Mucosa of descending colon (tissue), 3 donors: ENCODE measurements around the gene HMX2. TPM values are rescaled to one million over a fixed set of nuclear protein-coding genes. Genes with fewer than 3 reads are reported as not detected.

Source experiments
- ATAC-seq: fragments of 200-7000 bp; cut with Tn5 transposase; one replicate; pipeline ENCODE4 v1.9.1; 2020; ENCODE audit warnings: mild to moderate bottlenecking, moderate library complexity
- DNase-seq, 3 donors: peaks; one replicate each; pipeline ENCODE4 v3.0.0-alpha.2; 2020
- H3K36me3 ChIP-seq: fragments of 200-600 bp; one replicate; pipeline ENCODE4 v1.8.0; 2021; ENCODE audit warnings: low read depth, mild to moderate bottlenecking
- H3K4me1 ChIP-seq: fragments of 200-600 bp; one replicate; pipeline ENCODE4 v1.8.0; 2021; ENCODE audit warnings: low read depth, mild to moderate bottlenecking
- H3K4me3 ChIP-seq: fragments of 200-600 bp; one replicate; pipeline ENCODE4 v1.8.0; 2021; ENCODE audit warnings: mild to moderate bottlenecking
- H3K9me3 ChIP-seq: fragments of 200-600 bp; one replicate; pipeline ENCODE4 v1.8.0; 2021; ENCODE audit warnings: mild to moderate bottlenecking
- intact Hi-C, 2 donors: fragments of 100-400 bp; cut with DNase I in 1 of 2; cut with micrococcal nuclease in 1 of 2; formaldehyde crosslinking; loops; one replicate each; pipeline versions ENCODE4 v1.11.0 to v1.11.1; 2022; cut with DNase I, micrococcal nuclease
- total RNA-seq, 3 donors: library from RNA; stranded (reverse); fragmentation: NEBNext Ultra II Directional in 2 of 3; extraction: Animal tissue kit (Norgen Biotek cat#: 25700) in 2 of 3; gene quantifications; one replicate each; pipeline versions ENCODE4 v1.2.1 to v1.2.4, GENCODE V29; 2021 to 2023
- TF ChIP-seq, protein P1 (sequence below): fragments of 200-600 bp; IDR thresholded peaks from one replicate; pipeline ENCODE4 v1.8.0; 2022; ENCODE audit warnings: antibody characterized with exemption, mild to moderate bottlenecking
- donor health status: DM: no; HTN: no; CAD: no; lungs with moderate emphysema.
- donor health status: DM: no; HTN: no; CAD: no.
- donor health status: DM: no; HTN: yes; CAD: no.

Gene HMX2
- total RNA-seq, 3 donors from 2014 or later, result 0.17 to 0.25 (median 0.24) TPM

DNA sequence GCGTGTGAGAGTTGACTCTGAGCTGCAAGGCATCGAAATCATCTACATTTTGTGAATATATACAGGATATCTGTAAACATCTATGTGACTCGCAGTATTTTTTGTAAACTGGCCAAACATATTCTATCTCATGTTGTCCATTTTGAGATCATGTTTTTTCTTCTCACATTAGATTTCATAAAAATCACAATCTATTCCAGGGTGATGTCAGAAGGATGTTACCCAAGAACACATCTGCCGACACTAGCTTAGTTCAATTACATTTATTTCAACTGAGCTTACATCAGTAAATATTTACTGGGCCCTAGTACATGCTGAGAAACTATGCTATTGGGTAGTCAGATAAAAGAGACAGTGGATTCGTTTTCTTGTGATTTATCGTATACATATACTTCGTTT, 3.8 kb downstream of the HMX2 start:
- ATAC-seq (no peak), DNase-seq (no peak)
- no peaks in the 10 kb centered on the region for H3K9me3 ChIP-seq
- TF ChIP-seq, protein P1, sequence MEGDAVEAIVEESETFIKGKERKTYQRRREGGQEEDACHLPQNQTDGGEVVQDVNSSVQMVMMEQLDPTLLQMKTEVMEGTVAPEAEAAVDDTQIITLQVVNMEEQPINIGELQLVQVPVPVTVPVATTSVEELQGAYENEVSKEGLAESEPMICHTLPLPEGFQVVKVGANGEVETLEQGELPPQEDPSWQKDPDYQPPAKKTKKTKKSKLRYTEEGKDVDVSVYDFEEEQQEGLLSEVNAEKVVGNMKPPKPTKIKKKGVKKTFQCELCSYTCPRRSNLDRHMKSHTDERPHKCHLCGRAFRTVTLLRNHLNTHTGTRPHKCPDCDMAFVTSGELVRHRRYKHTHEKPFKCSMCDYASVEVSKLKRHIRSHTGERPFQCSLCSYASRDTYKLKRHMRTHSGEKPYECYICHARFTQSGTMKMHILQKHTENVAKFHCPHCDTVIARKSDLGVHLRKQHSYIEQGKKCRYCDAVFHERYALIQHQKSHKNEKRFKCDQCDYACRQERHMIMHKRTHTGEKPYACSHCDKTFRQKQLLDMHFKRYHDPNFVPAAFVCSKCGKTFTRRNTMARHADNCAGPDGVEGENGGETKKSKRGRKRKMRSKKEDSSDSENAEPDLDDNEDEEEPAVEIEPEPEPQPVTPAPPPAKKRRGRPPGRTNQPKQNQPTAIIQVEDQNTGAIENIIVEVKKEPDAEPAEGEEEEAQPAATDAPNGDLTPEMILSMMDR, result no peak
- no peak overlapping the region for H3K4me3 ChIP-seq
- intact Hi-C loops, result no loop called here
- peaks cover 34% of the 10 kb centered on the region for H3K4me1 ChIP-seq
- peaks cover 4% of the 10 kb centered on the region for H3K36me3 ChIP-seq

DNA sequence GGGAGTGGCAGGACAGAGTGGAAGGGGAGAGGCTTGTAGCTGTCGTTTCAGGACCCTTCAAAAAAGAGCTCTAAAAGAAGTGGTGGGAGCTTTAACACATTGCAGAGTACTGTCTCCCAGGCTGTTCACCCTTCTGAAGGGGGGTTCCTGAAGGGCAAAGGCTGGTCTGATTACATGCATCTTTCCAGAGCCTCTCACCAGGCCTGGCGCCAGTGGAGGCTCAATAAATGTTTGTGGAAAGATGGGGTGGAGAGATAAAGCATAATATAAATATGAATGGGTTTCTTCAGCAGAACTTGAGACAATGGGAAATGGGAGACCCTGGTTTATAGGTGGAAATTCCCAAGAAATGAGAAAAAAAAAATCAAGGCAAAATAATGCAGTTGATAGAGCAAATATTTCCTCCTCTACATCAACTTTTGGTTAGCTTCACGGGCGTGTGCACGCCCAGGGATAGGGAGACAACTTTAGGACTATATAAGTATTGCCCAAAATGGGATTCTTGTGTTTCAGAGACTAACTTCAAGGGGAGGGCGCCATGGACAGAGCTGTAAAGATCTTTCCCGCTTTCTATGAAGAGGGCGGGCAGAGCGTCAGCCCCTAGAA, 5.7 kb downstream of the HMX2 start:
- DNase-seq (peak in 1 of 3 donors; percentile 21), ATAC-seq (no peak)
- Histone ChIP-seq H3K4me1 (peaks cover 25% of the 10 kb centered on the region), H3K9me3 (no peaks in the 10 kb centered on the region), H3K4me3 (peak overlapping the region; percentile 93), H3K36me3 (peaks cover 4% of the 10 kb centered on the region)
- TF ChIP-seq, protein P1, result no peak
- intact Hi-C loops, result no loop called here

DNA sequence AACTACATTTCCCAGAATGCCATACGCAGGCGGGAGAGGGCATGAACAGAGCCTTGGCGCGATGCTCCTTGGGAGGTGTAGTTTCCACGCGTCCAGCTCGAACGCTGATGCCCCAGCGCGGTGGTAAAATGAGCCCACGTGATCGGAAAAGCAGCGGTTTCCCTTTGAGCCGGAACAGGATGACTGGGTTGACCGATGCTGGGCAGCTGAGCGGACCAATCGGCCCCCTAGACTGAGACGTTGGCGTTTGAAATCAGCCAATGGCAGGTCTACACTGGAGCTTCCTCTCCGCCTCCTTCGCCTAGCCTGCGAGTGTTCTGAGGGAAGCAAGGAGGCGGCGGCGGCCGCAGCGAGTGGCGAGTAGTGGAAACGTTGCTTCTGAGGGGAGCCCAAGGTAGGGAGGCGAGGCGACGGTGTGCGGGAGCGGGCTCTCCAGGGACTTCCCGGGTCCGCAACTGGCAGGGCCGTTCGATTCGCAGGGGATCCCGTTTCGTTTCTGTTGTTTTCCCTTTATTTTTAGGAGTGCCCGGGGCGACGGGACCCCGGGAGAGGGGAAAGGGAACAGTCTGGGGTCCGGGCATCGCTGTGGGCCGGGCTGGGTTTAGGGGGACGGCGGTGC, 6.3 kb downstream of the HMX2 start, which contains the start of gene BUB3:
BUB3 (plus strand) TSS at position 311 of the 619 bp plus-strand sequence. CDS start 516 bp downstream, outside the sequence.
- Histone ChIP-seq H3K4me1 (peaks cover 25% of the 10 kb centered on the region), H3K4me3 (peak within 1 kb of the TSS; percentile 93), H3K36me3 (peaks cover 4% of the 10 kb centered on the region), H3K9me3 (no peaks in the 10 kb centered on the region)
- intact Hi-C loops, result no loop called here
- ATAC-seq, result peak; percentile 97
- peak; percentile 96 to 99 (median 98) for DNase-seq
- TF ChIP-seq, protein P1, result peak; percentile 20

DNA sequence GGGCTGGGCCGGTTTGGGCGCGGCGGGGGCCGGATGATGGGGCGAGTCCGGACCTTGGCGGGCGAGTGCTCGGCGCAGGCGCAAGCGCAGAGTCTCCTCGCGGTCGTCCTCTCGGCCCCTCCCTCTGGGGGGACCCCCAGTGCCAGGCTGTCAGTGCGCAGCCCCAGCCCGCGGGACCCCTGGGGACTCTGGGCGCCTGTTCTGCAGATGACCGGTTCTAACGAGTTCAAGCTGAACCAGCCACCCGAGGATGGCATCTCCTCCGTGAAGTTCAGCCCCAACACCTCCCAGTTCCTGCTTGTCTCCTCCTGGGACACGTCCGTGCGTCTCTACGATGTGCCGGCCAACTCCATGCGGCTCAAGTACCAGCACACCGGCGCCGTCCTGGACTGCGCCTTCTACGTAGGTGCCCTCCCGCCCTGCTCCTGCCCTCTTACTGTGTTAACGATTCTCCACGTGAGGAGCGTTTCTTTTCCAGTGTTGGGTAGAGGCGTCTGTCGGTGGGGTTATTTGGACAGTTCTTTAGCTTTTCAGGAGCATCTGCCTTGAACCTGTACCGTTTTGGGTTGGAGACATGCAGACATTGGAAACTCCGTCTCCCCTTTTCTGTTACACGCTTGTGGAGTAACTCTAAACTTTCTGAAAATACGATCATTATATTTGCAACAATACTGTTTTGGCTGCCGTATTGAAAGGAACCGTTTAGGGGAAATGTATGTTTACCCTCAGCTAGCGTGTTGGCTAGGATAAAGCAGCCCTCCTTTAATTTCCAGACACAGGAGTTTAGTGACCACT, 7.0 kb downstream of the HMX2 start:
- H3K36me3 ChIP-seq, result peaks cover 4% of the 10 kb centered on the region
- DNase-seq (peak; percentile 56 to 82 (median 79)), ATAC-seq (peak; percentile 70)
- H3K4me3 ChIP-seq, result peak overlapping the region; percentile 93
- peaks cover 21% of the 10 kb centered on the region for H3K4me1 ChIP-seq
- H3K9me3 ChIP-seq, result no peaks in the 10 kb centered on the region
- intact Hi-C loops, result no loop called here
- TF ChIP-seq, protein P1, result no peak

DNA sequence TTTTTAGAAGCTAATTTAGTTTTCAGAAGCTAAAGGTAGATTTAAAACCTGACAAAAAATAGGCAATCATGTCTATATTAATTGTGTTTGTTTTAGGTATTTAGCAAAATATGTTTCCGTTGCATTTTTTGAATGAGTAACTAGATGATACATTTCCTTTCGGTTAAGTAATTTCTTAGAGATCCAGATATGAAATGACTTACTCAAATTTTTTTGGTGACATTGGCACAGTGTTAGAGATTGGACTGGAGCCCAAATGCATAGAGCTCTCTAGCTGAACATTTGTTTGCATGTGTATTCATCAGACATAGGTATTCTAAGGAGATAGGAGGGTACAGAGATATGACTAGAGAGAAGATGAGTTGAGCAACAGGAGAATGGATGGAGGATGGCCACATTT, 8.1 kb downstream of the HMX2 start:
- Histone ChIP-seq H3K9me3 (no peaks in the 10 kb centered on the region), H3K4me1 (peaks cover 11% of the 10 kb centered on the region), H3K4me3 (no peak overlapping the region), H3K36me3 (peaks cover 4% of the 10 kb centered on the region)
- ATAC-seq (no peak), DNase-seq (no peak)
- TF ChIP-seq, protein P1, result no peak
- intact Hi-C loops, result no loop called here
